GM19035 (cell line): Measurements from ENCODE around the gene PHETA2.
"Not testable (repeated sequence)": the region's sequence is repeated elsewhere in the genome, so short reads cannot be mapped to it uniquely, and the experiment has no call there.

Experiments used
- ATAC-seq: cut with Tn5 transposase; IDR thresholded peaks from one replicate; pipeline ENCODE4 v1.9.1; 2021; ENCODE audit not compliant: unreplicated experiment

Gene PHETA2

GRCh38 chr22:42069801-42070516 is 4.1 kb upstream of the PHETA2 start:
- ATAC-seq: peak; percentile 14

GRCh38 chr22:42070517-42071422 is 3.3 kb upstream of the PHETA2 start, which contains the start of gene NAGA:
TSS of gene NAGA (minus strand) at chr22:42070812. CDS start at chr22:42070297, 515 bp downstream.
- peak; percentile 90 for ATAC-seq

- not testable (repeated sequence) for ATAC-seq
These were observed 2.5 kb upstream of the PHETA2 start for GRCh38 chr22:42071508-42071907.

GRCh38 chr22:42072606-42073330 is 1.3 kb upstream of the PHETA2 start:
- ATAC-seq: no peak

- no peak for ATAC-seq
These were observed 417 bp upstream of the PHETA2 start for GRCh38 chr22:42073621-42074041.

GRCh38 chr22:42074846-42075676 is 1.0 kb downstream of the PHETA2 start:
- ATAC-seq: no peak

GRCh38 chr22:42076764-42077485 is 2.9 kb downstream of the PHETA2 start:
- no peak for ATAC-seq

GRCh38 chr22:42077486-42078125 is 3.6 kb downstream of the PHETA2 start:
- no peak for ATAC-seq

- ATAC-seq: no peak
These were observed 4.6 kb downstream of the PHETA2 start for GRCh38 chr22:42078469-42079318.

GRCh38 chr22:42079319-42080251 is 5.5 kb downstream of the PHETA2 start, which contains the start of gene SMDT1:
TSS of gene SMDT1 (plus strand) at chr22:42079700. CDS start at chr22:42079769, 69 bp downstream.
- peak; percentile 83 for ATAC-seq

- ATAC-seq: no peak
These were observed 6.2 kb downstream of the PHETA2 start for GRCh38 chr22:42080287-42080686.

GRCh38 chr22:42083119-42083518 is 9.1 kb downstream of the PHETA2 start:
- ATAC-seq: no peak

GRCh38 chr22:42084874-42085273 is 10.8 kb downstream of the PHETA2 start:
- no peak for ATAC-seq

GRCh38 chr22:42086051-42086450 is 12.0 kb downstream of the PHETA2 start:
- ATAC-seq: no peak

GRCh38 chr22:42090596-42091454 is 16.8 kb downstream of the PHETA2 start, which contains the start of gene NDUFA6:
TSS of gene NDUFA6 (minus strand) at chr22:42090772. CDS start at chr22:42090744, 28 bp downstream.
- ATAC-seq: peak; percentile 96

GRCh38 chr22:42091455-42091782 is 17.4 kb downstream of the PHETA2 start:
- ATAC-seq: no peak
